ENCODE measurements around the gene SLC13A1.

DNA sequence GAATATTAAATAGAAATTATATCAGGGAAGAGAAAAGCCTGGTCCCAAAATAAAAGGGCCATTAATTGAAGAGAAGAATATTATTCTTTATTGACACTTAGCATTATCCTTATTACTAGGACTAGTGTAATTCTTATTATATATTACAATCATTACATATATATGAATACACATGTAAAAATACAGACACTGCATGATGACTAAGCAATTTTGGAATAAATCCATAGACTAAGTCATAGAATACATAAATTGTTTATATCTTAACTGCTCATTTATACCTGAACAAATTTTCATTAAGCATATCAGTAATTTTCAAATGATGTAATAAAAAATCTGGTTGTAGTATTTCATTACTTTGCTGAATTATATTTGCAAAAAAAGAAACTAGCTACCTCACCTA, 29.7 kb upstream of the SLC13A1 start:
- TF ChIP-seq, protein P1, sequence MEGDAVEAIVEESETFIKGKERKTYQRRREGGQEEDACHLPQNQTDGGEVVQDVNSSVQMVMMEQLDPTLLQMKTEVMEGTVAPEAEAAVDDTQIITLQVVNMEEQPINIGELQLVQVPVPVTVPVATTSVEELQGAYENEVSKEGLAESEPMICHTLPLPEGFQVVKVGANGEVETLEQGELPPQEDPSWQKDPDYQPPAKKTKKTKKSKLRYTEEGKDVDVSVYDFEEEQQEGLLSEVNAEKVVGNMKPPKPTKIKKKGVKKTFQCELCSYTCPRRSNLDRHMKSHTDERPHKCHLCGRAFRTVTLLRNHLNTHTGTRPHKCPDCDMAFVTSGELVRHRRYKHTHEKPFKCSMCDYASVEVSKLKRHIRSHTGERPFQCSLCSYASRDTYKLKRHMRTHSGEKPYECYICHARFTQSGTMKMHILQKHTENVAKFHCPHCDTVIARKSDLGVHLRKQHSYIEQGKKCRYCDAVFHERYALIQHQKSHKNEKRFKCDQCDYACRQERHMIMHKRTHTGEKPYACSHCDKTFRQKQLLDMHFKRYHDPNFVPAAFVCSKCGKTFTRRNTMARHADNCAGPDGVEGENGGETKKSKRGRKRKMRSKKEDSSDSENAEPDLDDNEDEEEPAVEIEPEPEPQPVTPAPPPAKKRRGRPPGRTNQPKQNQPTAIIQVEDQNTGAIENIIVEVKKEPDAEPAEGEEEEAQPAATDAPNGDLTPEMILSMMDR (IDR thresholded peaks at IDR 0.05; ENCODE audit: low read depth, low read length, poor library complexity, severe bottlenecking), result no peak
- no peak for TF ChIP-seq EZH2phosphoT487 (IDR thresholded peaks at IDR 0.05; ENCODE audit: borderline replicate concordance, low read length)

Data from DOHH2 (cell line).